KBM-7 (cell line): ENCODE results near the gene SEPHS2.
"Not testable (repeated sequence)": the region's sequence is repeated elsewhere in the genome, so short reads cannot be mapped to it uniquely, and the experiment has no call there.

Experiments
- DNase-seq: peaks from one replicate; pipeline ENCODE4 v3.0.0-alpha.2; 2015
- in situ Hi-C: fragments of 300-500 bp; cut with MboI; formaldehyde crosslinking; loops from 2 replicates; pipeline ENCODE4 v1.14.3; 2020; ENCODE audit warnings: low sequenced_read_pairs, low pct_unique_long_range_greater_than_20kb, mixed read lengths

Gene SEPHS2

GRCh38 chr16:30407804-30408534 is 37.7 kb downstream of the SEPHS2 start:
- DNase-seq, result no peak
- in situ Hi-C loops, result loop anchor here (10.0 kb wide), 1 partner anchor 53 kb away; the partner anchor contains the start of gene CD2BP2

DNA sequence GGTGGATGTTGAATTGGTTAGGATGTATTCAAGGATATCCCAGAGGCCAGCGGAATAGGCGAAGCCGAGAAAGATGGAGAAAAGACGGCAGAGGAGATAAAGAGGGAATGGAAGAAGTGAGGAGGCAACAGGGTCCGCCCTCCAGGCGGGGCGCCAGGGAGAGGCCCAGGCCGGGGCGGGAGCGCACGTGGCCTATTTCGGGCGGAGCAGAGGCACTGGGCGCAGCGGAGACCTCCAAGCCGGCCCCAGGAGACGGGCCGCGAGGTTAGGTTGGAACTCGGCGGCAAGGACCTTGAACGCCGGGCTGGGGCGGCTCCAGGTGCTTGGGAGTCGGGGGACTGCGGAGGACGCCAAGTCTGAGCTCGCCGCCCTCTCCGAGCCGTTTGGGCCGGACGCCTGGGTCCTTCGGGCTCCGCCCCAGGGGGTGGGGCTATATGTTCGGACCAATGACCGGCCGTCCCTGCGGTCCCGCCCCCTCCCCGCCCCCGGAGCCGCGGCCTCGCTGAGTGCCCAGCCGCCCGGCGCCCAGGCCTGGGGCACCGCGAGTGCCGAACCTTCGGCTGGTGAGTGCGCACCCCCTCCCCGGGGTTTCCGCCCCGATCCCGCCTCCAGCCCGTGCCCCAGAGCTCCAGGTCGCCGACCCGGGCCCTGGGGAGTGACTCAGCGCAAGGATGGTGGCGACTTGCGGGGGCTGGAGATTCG is 38.4 kb downstream of the SEPHS2 start, which contains the start of gene ZNF771:
Gene ZNF771, plus strand, starts transcription at position 505 of the 702 bp plus-strand sequence. CDS start 448 bp downstream, outside the sequence.
- peak; percentile 92 for DNase-seq
- in situ Hi-C loops, result loop anchor here (10.0 kb wide), 1 partner anchor 52 kb away; the partner anchor contains the start of gene CD2BP2

DNA sequence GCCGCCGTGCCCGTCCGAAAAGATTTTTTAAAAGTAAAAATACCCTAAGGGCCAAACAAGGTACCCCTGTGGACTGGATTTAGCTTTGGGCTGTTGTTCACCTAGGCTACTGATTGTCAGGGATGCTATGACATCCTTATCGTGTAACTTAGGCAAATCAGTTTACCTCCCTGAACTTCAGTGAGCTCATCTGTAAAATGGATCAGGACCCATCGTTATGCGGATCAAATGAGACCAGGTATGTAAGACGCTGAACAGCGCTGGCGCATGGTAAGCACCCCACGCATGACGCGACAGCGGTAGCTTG is 38.9 kb downstream of the SEPHS2 start:
- in situ Hi-C loops, result loop anchor here (10.0 kb wide), 1 partner anchor 52 kb away; the partner anchor contains the start of gene CD2BP2
- no peak for DNase-seq

DNA sequence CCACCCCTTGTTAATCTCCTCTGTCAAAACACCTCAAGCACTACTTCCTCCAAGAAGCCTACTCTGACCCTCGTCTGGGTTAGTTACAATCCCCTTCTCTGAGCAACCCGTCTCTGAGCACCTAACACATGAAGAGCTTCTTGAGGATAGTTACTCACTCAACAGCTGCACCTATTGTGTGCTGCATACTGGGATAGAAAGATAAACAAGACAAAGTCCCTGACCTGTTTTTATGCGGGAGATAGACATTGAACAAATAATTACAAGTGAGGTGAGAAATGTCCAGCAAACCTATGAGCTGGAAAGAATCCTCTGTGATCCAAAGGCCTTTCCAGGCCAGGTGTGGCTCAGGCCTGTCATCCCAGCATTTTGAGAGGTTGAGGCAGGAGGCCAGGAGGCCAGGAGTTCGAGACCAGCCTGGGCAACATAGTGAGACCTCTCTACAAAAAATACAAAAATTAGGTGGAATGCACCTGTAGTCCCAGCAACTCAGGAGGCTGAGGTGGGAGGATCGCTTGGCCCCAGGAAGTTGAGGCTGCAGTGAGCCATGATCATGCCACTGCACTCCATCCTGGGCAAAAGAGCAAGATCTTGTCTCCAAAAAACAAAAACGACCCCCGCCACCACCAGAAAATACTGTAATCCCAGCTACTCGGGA is 43.8 kb downstream of the SEPHS2 start:
- in situ Hi-C loops, result loop anchor here (10.0 kb wide), 1 partner anchor 47 kb away; the partner anchor contains the start of gene CD2BP2
- DNase-seq, result no peak

- in situ Hi-C loops, result loop anchor here (10.0 kb wide), 1 partner anchor 45 kb away; the partner anchor contains the start of gene CD2BP2
Measured at GRCh38 chr16:30399435-30400186, 46.1 kb downstream of the SEPHS2 start.

DNA sequence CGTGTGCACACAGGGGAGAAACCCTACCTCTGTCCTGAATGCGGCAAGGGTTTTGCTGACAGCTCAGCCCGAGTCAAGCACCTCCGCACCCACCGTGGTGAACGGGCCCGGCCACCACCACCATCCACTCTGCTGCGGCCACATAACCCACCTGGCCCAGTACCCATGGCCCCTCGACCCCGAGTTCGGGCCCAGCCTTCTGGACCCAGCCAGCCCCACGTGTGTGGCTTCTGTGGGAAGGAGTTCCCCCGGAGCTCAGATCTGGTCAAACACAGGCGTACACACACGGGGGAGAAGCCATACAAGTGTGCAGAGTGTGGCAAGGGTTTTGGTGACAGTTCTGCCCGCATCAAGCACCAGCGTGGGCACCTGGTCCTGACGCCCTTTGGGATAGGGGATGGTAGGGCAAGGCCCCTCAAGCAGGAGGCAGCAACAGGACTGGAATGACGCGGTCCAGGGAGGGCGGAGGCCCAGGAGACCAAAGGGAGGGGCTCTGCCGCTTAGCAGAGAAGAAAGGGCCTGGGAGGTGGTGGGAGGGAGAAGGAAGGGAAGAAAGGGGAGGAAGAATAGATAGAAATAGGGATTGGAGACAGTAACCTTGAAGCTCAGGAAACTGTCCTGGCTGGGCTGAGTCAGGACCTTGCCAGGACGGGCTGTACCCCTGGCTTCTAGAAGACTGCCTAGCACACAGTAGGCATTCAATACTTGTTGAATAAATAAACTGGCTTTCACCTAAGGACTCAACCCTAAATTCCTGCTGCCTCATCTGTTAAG is 46.8 kb downstream of the SEPHS2 start:
- DNase-seq, result no peak
- in situ Hi-C loops, result no loop called here

More at GRCh38 chr16:30399435-30400186, 46.1 kb downstream of the SEPHS2 start:
- DNase-seq, result no peak

- DNase-seq, result no peak
- in situ Hi-C loops, result no loop called here
Measured at GRCh38 chr16:30397776-30398660, 47.7 kb downstream of the SEPHS2 start.

DNA sequence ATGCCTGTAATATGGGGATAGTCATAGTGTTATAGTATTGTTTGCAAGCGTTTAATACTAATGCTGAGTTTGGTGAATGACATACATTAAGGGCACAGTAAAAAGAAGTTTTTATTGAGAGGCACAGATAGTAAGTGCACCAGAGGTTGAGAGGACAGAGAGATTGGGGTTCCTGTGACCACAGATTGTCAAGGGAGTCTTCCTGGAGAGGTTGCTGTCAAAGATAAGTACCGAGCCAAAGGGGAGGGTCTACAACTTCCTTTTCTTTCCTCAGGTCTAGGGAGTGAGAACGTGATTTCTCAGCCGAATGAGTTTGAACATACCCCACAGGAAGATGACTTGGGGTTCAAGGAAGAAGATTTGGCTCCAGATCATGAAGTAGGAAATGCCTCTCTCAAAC is 48.6 kb downstream of the SEPHS2 start:
- in situ Hi-C loops, result no loop called here
- peak; percentile 45 for DNase-seq

GRCh38 chr16:30396627-30397026 is 49.0 kb downstream of the SEPHS2 start:
- DNase-seq, in situ Hi-C loops: not testable (repeated sequence)

- peak; percentile 59 for DNase-seq
- in situ Hi-C loops, result no loop called here
Measured at GRCh38 chr16:30395992-30396585, 49.6 kb downstream of the SEPHS2 start.

GRCh38 chr16:30395155-30395991 is 50.3 kb downstream of the SEPHS2 start, which contains the start of gene ZNF48:
ZNF48 (plus strand) TSS chr16:30395420; CDS start chr16:30395795, 375 bp downstream.
- peak; percentile 88 for DNase-seq
- in situ Hi-C loops, result no loop called here

GRCh38 chr16:30394592-30395154 is 51.0 kb downstream of the SEPHS2 start:
- in situ Hi-C loops, result no loop called here
- no peak for DNase-seq
